NCI-H2196 (cell line): Measurements from ENCODE around the gene AFDN.
"Not testable (repeated sequence)": the region's sequence is repeated elsewhere in the genome, so short reads cannot be mapped to it uniquely, and the experiment has no call there.

ENCODE experiments used
- DNase-seq: peaks from one replicate; lab custom pipeline; 2025; ENCODE audit not compliant: unreplicated experiment; lab: John Stamatoyannopoulos, UW

AFDN gene

GRCh38 chr6:167949121-167949684 lies 122.5 kb downstream of the AFDN start:
- no peak for DNase-seq

- no peak for DNase-seq
These were observed 125.2 kb downstream of the AFDN start for GRCh38 chr6:167951781-167952511.

- DNase-seq = no peak
These were observed 125.8 kb downstream of the AFDN start for GRCh38 chr6:167952512-167952859.

- no peak for DNase-seq
These were observed 126.8 kb downstream of the AFDN start for GRCh38 chr6:167953551-167953950.

- no peak for DNase-seq
These were observed 127.4 kb downstream of the AFDN start for GRCh38 chr6:167954151-167954550.

GRCh38 chr6:167956491-167956890 lies 129.8 kb downstream of the AFDN start:
- no peak for DNase-seq

- DNase-seq = no peak
These were observed 130.3 kb downstream of the AFDN start for GRCh38 chr6:167956983-167957492.

- no peak for DNase-seq
These were observed 130.9 kb downstream of the AFDN start for GRCh38 chr6:167957626-167958025.

GRCh38 chr6:167960579-167960978 lies 133.9 kb downstream of the AFDN start:
- DNase-seq = no peak

- no peak for DNase-seq
These were observed 136.0 kb downstream of the AFDN start for GRCh38 chr6:167962711-167963110.

- DNase-seq = no peak
These were observed 136.9 kb downstream of the AFDN start for GRCh38 chr6:167963589-167964057.

- no peak for DNase-seq
These were observed 139.2 kb downstream of the AFDN start for GRCh38 chr6:167965592-167966539.

- DNase-seq = no peak
These were observed 139.8 kb downstream of the AFDN start for GRCh38 chr6:167966540-167966905.

- DNase-seq = no peak
These were observed 141.4 kb downstream of the AFDN start for GRCh38 chr6:167968091-167968490.

GRCh38 chr6:167970230-167970629 lies 143.5 kb downstream of the AFDN start:
- no peak for DNase-seq

GRCh38 chr6:167972193-167972592 lies 145.5 kb downstream of the AFDN start:
- no peak for DNase-seq

- DNase-seq = no peak
These were observed 146.6 kb downstream of the AFDN start for GRCh38 chr6:167973148-167973885.

GRCh38 chr6:167974640-167975344 lies 148.1 kb downstream of the AFDN start:
- DNase-seq = no peak

- DNase-seq = no peak
These were observed 148.7 kb downstream of the AFDN start for GRCh38 chr6:167975458-167975857.

- DNase-seq = not testable (repeated sequence)
These were observed 149.5 kb downstream of the AFDN start for GRCh38 chr6:167976116-167976657.
